H9 (cell line): Measurements from ENCODE around the gene TPCN2. TPM values are rescaled to one million over a fixed set of nuclear protein-coding genes. Genes with fewer than 3 reads are reported as not detected.

Source experiments
- DNase-seq: peaks from one replicate; pipeline ENCODE4 v3.0.0-alpha.2; 2017
- H2AFZ ChIP-seq: one replicate; pipeline ENCODE4 v1.6.1; 2013; ENCODE audit warnings: mild to moderate bottlenecking, low read length, control low read depth, moderate library complexity
- H2AK5ac ChIP-seq: 2 replicates; pipeline ENCODE4 v1.6.1; 2013; ENCODE audit warnings: low read length, control low read depth, mixed read lengths; ENCODE audit not compliant: insufficient read length
- H2BK120ac ChIP-seq: one replicate; pipeline ENCODE4 v1.6.1; 2013; ENCODE audit warnings: low read depth, mild to moderate bottlenecking, low read length, control low read depth, inconsistent platforms; ENCODE audit not compliant: poor library complexity, severe bottlenecking
- H2BK12ac ChIP-seq: 2 replicates; pipeline ENCODE4 v1.6.1; 2013; ENCODE audit warnings: low read length, control low read depth, mixed read lengths, low read depth; ENCODE audit not compliant: insufficient read length
- H2BK15ac ChIP-seq: 2 replicates; pipeline ENCODE4 v1.6.1; 2013; ENCODE audit warnings: low read depth, low read length, control low read depth
- H2BK20ac ChIP-seq: one replicate; pipeline ENCODE4 v1.6.1; 2013; ENCODE audit warnings: low read depth, mild to moderate bottlenecking, low read length, control low read depth, inconsistent platforms; ENCODE audit not compliant: poor library complexity, severe bottlenecking
- H2BK5ac ChIP-seq: 2 replicates; pipeline ENCODE4 v1.6.1; 2013; ENCODE audit warnings: low read length, control low read depth, mixed read lengths; ENCODE audit not compliant: insufficient read length
- H3K14ac ChIP-seq: 2 replicates; pipeline ENCODE4 v1.6.1; 2013; ENCODE audit warnings: low read length, control low read depth; ENCODE audit not compliant: insufficient read depth
- H3K18ac ChIP-seq: 2 replicates; pipeline ENCODE4 v1.6.1; 2013; ENCODE audit warnings: low read depth, mild to moderate bottlenecking, mixed read lengths, low read length, control low read depth; ENCODE audit not compliant: insufficient read length
- H3K23ac ChIP-seq: 2 replicates; pipeline ENCODE4 v1.6.1; 2013; ENCODE audit warnings: low read length, control low read depth, mixed read lengths, low read depth; ENCODE audit not compliant: insufficient read length
- H3K23me2 ChIP-seq: 2 replicates; pipeline ENCODE4 v1.6.1; 2013; ENCODE audit warnings: low read depth, mild to moderate bottlenecking, mixed read lengths, low read length, control low read depth; ENCODE audit not compliant: insufficient read length, poor library complexity, severe bottlenecking
- H3K27ac ChIP-seq: 2 replicates; pipeline ENCODE4 v1.5.1; 2013; ENCODE audit warnings: low read length, control low read depth, mixed read lengths, low read depth; ENCODE audit not compliant: insufficient read length
- H3K27me3 ChIP-seq: 2 replicates; pipeline ENCODE4 v1.6.1; 2013; ENCODE audit warnings: low read length, control low read depth, inconsistent platforms; ENCODE audit not compliant: insufficient read depth
- H3K4ac ChIP-seq: 2 replicates; pipeline ENCODE4 v1.6.1; 2013; ENCODE audit warnings: low read depth, mild to moderate bottlenecking, control low read depth, inconsistent platforms, low read length, moderate library complexity
- H3K4me1 ChIP-seq: 2 replicates; pipeline ENCODE4 v1.6.1; 2013; ENCODE audit warnings: low read length, control low read depth, inconsistent platforms; ENCODE audit not compliant: insufficient read depth
- H3K4me2 ChIP-seq: 2 replicates; pipeline ENCODE4 v1.6.1; 2013; ENCODE audit warnings: low read length, control low read depth, mixed read lengths; ENCODE audit not compliant: insufficient read length, insufficient read depth
- H3K56ac ChIP-seq: 2 replicates; pipeline ENCODE4 v1.6.1; 2013; ENCODE audit warnings: low read depth, mild to moderate bottlenecking, mixed read lengths, low read length, control low read depth; ENCODE audit not compliant: insufficient read length
- H3K79me1 ChIP-seq: 2 replicates; pipeline ENCODE4 v1.6.1; 2013; ENCODE audit warnings: low read depth, mild to moderate bottlenecking, moderate library complexity, low read length, control low read depth, inconsistent platforms; ENCODE audit not compliant: insufficient read depth, poor library complexity, severe bottlenecking
- H3K79me2 ChIP-seq: 2 replicates; pipeline ENCODE4 v1.6.1; 2013; ENCODE audit warnings: low read length, control low read depth, inconsistent platforms; ENCODE audit not compliant: insufficient read depth
- H3K9ac ChIP-seq: 2 replicates; pipeline ENCODE4 v1.6.1; 2013; ENCODE audit warnings: low read length, control low read depth, mixed read lengths; ENCODE audit not compliant: insufficient read length; ENCODE audit errors: extremely low read depth
- H3K9me3 ChIP-seq: one replicate; pipeline ENCODE4 v1.6.1; 2013; ENCODE audit warnings: low read depth, low read length, inconsistent platforms; ENCODE audit not compliant: control insufficient read depth
- H3T11ph ChIP-seq: one replicate; pipeline ENCODE4 v1.6.1; 2013; ENCODE audit warnings: mild to moderate bottlenecking, low read length, control low read depth, inconsistent platforms
- H4K20me1 ChIP-seq: one replicate; pipeline ENCODE4 v1.6.1; 2013; ENCODE audit not compliant: control insufficient read depth, insufficient read length, insufficient read depth
- H4K5ac ChIP-seq: 2 replicates; pipeline ENCODE4 v1.6.1; 2013; ENCODE audit warnings: low read depth, mild to moderate bottlenecking, mixed read lengths, low read length, control low read depth; ENCODE audit not compliant: insufficient read length
- H4K8ac ChIP-seq: replicated peaks from 2 replicates; pipeline ENCODE4 v1.6.1; 2013; ENCODE audit warnings: low read length, control low read depth, mixed read lengths, low read depth; ENCODE audit not compliant: insufficient read length
- H4K91ac ChIP-seq: 2 replicates; pipeline ENCODE4 v1.6.1; 2013; ENCODE audit warnings: low read depth, mild to moderate bottlenecking, moderate library complexity, mixed read lengths, low read length, control low read depth; ENCODE audit not compliant: insufficient read length
- H3K27ac Mint-ChIP-seq, 3 experiments: 2 replicates in 2 of 3; 3 replicates in 1 of 3; pipeline ENCODE4 v1.8.0; 2020 to 2021; ENCODE audit warnings: mixed read lengths in 3 of 3, mild to moderate bottlenecking in 1 of 3, moderate library complexity in 1 of 3
- H3K27me3 Mint-ChIP-seq: 2 replicates; pipeline ENCODE4 v1.8.0; 2021; ENCODE audit warnings: low read depth, mild to moderate bottlenecking, moderate library complexity, mixed read lengths
- H3K36me3 Mint-ChIP-seq, 3 experiments: 2 replicates in 2 of 3; 3 replicates in 1 of 3; pipeline ENCODE4 v1.8.0; 2020 to 2021; ENCODE audit warnings: low read depth in 3 of 3, mixed read lengths in 3 of 3; ENCODE audit not compliant: insufficient read depth in 1 of 3
- H3K4me1 Mint-ChIP-seq, 2 experiments: 2 replicates each; pipeline ENCODE4 v1.8.0; 2020; ENCODE audit warnings: mixed read lengths in 2 of 2
- H3K4me3 Mint-ChIP-seq, 2 experiments: 2 replicates in 1 of 2; 3 replicates in 1 of 2; pipeline ENCODE4 v1.8.0; 2020 to 2021; ENCODE audit warnings: mild to moderate bottlenecking in 2 of 2, mixed read lengths in 2 of 2, moderate library complexity in 1 of 2
- H3K9me3 Mint-ChIP-seq, 2 experiments: 2 replicates in 1 of 2; 3 replicates in 1 of 2; pipeline ENCODE4 v1.8.0; 2020; ENCODE audit warnings: mild to moderate bottlenecking in 2 of 2, mixed read lengths in 2 of 2, moderate library complexity in 1 of 2
- CTCF ChIP-seq: fragments of 200-600 bp; sonication (generic); conservative IDR thresholded peaks from 3 replicates; pipeline ENCODE4 v1.8.0; 2021; ENCODE audit warnings: antibody characterized with exemption, mild to moderate bottlenecking
- WGBS: extraction: QIAGEN DNeasy Blood & Tissue Kit; methylation state at CpG from one replicate; pipeline ENCODE4 v1.1.7; 2013; ENCODE audit warnings: missing lambda C conversion rate, low lambda C conversion rate, mixed read lengths; ENCODE audit not compliant: insufficient read length; ENCODE audit errors: extremely low coverage; 5-methylcytosine and 5-hydroxymethylcytosine counted together
- total RNA-seq: library from RNA; stranded (reverse); gene quantifications from 2 replicates; pipeline ENCODE4 v1.2.1, GENCODE V29; 2021

TPCN2 gene
- total RNA-seq, 1 experiment from 2014 or later: 16.8 TPM

GRCh38 chr11:69121621-69122325 lies 73.0 kb downstream of the TPCN2 start:
- H4K91ac ChIP-seq: peak overlapping the region; percentile 9
- Mint-ChIP-seq H3K4me1 (peaks cover 16 to 30% of the 10 kb centered on the region in 2 experiments), H3K4me3 (no peak overlapping the region), H3K9me3 (peaks cover 7 to 11% of the 10 kb centered on the region in 2 experiments; a peak in 3 of 5 replicates), H3K27me3 (peaks cover 8% of the 10 kb centered on the region), H3K36me3 (peaks cover 0 to 5% (median 0%) of the 10 kb centered on the region in 3 experiments; a peak in 1 of 7 replicates), H3K27ac (no peak overlapping the region)
- H3K14ac ChIP-seq: no peak overlapping the region
- TF ChIP-seq CTCF: no peak
- WGBS: no CpG with 5 or more reads among the region's 19 CpGs
- H3T11ph ChIP-seq: no peak overlapping the region
- no peaks in the 10 kb centered on the region for H3K79me2 ChIP-seq
- H3K9me3 ChIP-seq: no peaks in the 10 kb centered on the region
- DNase-seq: no peak
- H2BK20ac ChIP-seq: no peak overlapping the region
- H3K23me2 ChIP-seq: no peaks in the 10 kb centered on the region
- H2BK120ac ChIP-seq: no peak overlapping the region
- H3K4me1 ChIP-seq: no peaks in the 10 kb centered on the region
- no peak overlapping the region for H2BK12ac ChIP-seq
- H3K56ac ChIP-seq: no peak overlapping the region
- no peak overlapping the region for H4K5ac ChIP-seq
- H2AFZ ChIP-seq: no peak overlapping the region
- no peaks in the 10 kb centered on the region for H3K79me1 ChIP-seq
- H3K27ac ChIP-seq: no peak overlapping the region
- no peak overlapping the region for H2BK5ac ChIP-seq
- H2AK5ac ChIP-seq: no peak overlapping the region
- H3K9ac ChIP-seq: no peak overlapping the region
- no peak overlapping the region for H2BK15ac ChIP-seq
- no peak overlapping the region for H4K8ac ChIP-seq
- H3K27me3 ChIP-seq: no peaks in the 10 kb centered on the region
- no peaks in the 10 kb centered on the region for H4K20me1 ChIP-seq
- no peak overlapping the region for H3K4ac ChIP-seq
- no peak overlapping the region for H3K4me2 ChIP-seq
- H3K23ac ChIP-seq: no peak overlapping the region
- no peak overlapping the region for H3K18ac ChIP-seq
